H1 (cell line): ENCODE measurements around the gene SHISA9.

Experiments
- CTCF ChIP-seq, 3 experiments: IDR thresholded peaks; 1 replicate in 2 of 3; 2 replicates in 1 of 3; pipeline versions ENCODE4 v1.5.1 to v1.6.1; 2011; ENCODE audit warnings: low read length in 3 of 3, mild to moderate bottlenecking in 3 of 3, inconsistent platforms in 2 of 3, low read depth in 1 of 3, moderate library complexity in 1 of 3; ENCODE audit not compliant: insufficient read depth in 1 of 3; ENCODE audit errors: control extremely low read depth in 1 of 3
- POLR2A ChIP-seq, 2 experiments: IDR thresholded peaks; 1 replicate in 1 of 2; 2 replicates in 1 of 2; pipeline ENCODE4 v1.6.1; 2011; ENCODE audit warnings: low read depth in 2 of 2, low read length in 2 of 2, mild to moderate bottlenecking in 2 of 2; ENCODE audit errors: control extremely low read depth in 1 of 2
- SIN3A ChIP-seq, 2 experiments: IDR thresholded peaks in 1 of 2; conservative IDR thresholded peaks in 1 of 2; 2 replicates each; pipeline ENCODE4 v1.6.1; 2011 to 2012; ENCODE audit warnings: low read length in 2 of 2, improper control_type of control experiment in 1 of 2, low read depth in 1 of 2, mild to moderate bottlenecking in 1 of 2
- SP1 ChIP-seq: IDR thresholded peaks from 2 replicates; pipeline ENCODE4 v1.6.1; 2011; ENCODE audit warnings: low read depth, low read length

- no peak for TF ChIP-seq SP1
- no peak for TF ChIP-seq POLR2A (IDR thresholded peaks at IDR 0.05; ENCODE audit: control extremely low read depth in 1 of 2, low read depth in 2 of 2, low read length in 2 of 2)
- TF ChIP-seq CTCF (IDR thresholded peaks at IDR 0.05; ENCODE audit: control extremely low read depth in 1 of 3, insufficient read depth in 1 of 3, low read depth in 1 of 3, low read length in 3 of 3) = no peak
- no peak for TF ChIP-seq SIN3A (conservative IDR thresholded peaks at IDR 0.05 in 1 of 2, IDR thresholded peaks at IDR 0.05 in 1 of 2; ENCODE audit: low read depth in 1 of 2, low read length in 2 of 2)
Observed at GRCh38 chr16:13123991-13124390, 222.6 kb downstream of the SHISA9 start.
